ENCODE results near the gene ZBTB8B.
"Not testable (repeated sequence)": the region's sequence is repeated elsewhere in the genome, so short reads cannot be mapped to it uniquely, and the experiment has no call there.

ZBTB8B gene

DNA sequence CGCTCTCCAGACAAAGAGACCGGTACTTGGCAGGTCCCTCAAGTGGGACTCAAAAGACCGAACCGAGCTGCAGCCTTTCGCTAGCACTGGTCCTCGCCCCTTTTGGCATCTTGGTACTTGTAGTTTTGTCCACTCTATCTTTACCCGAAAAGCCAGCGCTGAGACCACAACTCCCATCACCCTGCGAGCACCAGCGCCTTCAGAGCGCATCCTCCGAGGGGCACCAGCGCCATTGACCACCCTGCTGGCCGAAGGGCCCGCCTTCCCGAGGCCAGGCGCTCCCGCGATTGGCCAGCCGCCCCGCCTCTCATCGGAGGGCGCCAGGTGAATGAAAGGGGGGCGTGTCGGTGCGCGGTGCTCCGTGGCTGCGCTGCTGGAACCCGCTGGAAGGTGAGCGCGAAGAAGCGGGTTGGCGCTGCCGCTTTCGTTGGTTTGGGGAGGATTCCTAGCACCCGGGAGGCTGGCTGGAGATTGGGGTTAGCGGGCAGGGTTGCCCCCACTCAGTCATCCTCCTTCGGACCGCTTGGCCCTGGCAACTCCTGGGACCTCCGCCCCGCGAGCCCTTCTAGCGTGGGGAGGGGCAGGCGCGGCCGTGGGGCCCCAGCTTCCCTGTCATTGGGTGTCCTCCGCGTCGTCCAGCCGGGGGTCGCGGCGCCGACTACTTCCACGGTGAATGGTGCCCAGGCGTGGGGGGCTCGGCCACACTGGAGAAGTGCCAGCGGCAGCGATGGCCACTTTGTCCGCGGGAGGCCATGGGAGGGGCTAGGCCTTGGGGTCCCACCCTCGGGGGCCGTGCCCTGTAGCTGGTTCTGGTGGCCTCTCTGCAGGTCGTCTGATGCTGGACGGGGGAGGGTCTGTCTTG, at the start of gene ZBTB8B:
Gene ZBTB8B, plus strand, starts transcription at position 357 of the 862 bp plus-strand sequence. CDS start 5,553 bp downstream, outside the sequence.
- DNase-seq, result peak; percentile 99

DNA sequence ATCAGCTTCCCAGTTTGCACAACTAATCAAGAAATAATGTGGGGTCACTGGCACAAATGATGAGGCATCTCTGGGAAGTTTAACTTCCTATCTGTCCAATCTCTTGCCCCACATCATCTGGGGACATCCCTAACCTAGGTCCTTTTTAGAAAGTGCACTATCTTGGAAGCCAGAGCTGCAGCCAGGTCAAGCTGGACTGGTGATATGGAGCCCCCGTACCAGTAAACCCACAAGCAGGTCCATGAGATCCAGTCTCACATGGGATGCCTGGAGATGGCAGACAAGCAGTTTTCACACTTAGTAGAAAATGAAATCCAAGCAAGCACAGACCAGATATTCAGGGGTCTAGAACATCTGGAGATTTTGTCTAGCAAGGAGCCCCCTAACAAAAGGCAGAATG, 43.1 kb upstream of the ZBTB8B start:
- no peak for DNase-seq

DNA sequence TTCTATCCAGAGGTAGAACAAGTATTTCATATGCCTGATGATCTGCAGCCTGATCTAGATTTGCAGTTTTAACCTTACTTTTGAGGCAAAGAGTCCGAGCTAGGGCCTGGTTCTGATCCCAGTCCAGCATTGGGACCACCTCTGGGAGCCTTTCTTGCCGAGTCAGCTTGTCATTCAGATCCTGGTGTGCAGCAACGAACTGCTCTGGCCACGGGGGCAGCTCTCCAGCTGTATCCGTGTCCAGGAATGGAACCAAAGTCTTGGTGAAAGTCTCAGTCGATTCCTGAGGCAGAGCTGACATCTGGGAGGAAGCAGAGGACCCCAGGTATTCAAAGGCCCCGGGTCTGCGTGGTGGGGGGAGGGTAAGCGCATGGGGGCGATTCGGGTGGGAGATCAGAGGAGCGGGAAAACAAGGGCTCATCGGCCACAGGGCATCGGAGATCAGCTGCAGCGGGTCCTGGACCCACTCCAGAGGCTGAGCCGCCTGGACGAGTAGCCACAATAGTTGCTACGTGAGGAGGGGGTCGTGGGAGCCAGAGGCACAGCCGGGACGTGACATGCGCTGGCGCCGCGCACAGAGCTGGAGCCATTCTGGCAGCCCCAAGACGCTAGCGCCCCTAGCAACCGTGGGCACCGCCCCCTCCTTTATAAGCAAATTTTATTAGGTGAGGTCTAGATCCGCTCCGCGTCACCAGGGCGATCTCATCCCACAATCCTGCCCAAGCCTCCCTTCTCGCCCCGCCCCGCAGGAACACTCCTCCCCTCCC, 38.2 kb upstream of the ZBTB8B start:
- DNase-seq, result peak; percentile 46

DNA sequence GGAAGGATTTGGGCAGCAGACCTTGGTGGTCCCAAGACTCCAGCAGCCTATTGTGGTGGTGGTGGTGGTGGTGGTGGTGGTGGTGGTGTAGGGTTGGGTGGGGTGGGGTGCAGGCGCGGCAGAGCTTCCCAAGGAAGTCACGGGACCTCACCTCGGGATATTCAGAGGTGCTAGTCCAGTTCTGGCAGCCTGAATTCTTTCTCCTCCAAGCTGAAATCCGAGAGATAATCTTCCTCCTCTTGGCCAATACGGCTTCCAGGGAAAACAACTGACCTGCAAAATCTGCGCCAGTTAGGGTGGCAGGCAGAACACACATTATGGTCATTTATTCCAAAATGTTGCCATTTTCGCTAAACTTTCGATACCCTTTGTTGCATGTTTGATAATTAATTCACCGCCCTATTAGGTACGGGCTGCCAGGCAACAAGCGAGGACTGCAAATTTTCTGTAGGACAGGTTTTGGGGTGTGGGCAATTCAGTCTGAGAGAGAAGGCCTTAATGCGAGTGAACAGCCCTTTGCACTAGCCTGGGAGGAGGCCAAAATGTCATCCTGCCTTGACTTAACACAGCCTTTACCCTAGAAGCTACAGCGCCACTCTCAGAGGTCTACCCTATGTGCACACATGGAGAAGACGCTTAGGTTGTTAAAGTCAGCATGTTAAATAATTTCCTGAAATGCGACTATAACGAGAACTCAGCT, 37.5 kb upstream of the ZBTB8B start:
- DNase-seq, result no peak

DNA sequence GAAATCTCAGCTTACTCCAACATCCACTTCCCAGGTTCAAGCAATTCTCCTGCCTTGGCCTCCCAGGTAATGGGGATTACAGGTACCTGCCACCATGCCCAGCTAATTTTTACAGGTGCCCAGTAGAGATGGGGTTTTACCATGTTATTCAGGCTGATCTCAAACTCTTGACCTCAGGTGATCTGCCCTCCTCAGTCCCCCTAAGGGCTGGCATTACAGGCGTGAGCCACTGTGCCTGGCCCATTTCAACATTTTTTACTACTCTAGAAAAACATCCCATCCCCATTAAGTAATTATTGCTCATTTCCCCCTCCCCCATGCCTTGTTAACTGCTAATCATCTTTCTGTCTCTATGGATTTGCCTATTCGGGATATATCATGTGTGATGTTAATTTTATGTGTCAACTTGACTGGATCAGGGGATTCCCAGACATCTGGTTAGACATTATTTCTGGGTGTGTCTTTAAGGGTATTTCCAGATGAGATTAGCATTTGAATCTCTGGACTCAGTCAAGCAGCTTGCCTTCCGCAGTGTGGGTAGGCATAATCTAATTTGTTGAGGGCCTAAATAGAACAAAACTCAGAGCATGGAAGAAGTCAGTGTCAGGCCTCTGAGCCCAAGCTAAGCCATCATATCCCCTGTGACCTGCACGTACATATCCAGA, 33.0 kb upstream of the ZBTB8B start:
- no peak for DNase-seq

DNA sequence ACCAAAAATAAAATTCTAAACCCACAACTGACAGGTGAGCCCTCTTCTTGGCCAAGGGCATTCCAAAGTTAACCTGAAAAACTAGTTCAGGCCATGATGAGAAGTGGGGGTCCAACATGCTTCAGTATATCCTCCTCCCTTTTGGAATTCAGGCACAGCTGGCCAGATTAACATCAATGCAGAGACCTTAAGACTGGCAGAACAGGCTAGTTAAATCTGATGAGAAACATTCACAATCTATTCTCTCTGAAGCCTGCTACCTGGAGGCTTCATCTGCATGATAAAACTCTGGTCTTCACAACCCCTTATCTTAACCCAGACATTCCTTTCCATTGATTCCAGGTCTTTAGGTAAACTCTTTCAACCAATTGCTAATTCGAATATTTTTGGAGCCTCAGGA, 26.7 kb upstream of the ZBTB8B start:
- DNase-seq, result no peak

DNA sequence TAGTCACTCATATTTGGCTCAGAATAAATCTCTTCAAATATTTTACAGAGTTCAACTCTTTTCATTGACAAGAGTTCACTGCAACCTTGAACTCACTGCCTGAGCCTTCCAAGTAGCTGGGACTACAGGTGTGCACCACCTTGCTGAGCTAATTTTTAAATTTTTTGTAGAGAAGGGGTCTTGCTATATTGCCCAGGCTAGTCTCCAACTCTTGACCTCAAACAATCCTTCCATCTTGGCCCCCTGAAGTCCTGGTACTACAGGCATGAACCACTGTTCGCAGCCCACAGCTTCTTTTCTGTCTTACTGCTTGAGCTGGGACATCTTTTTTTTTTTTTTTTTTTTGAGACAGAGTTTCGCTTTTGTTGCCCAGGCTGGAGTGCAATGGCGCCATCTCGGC, 26.1 kb upstream of the ZBTB8B start:
- DNase-seq, result not testable (repeated sequence)

DNA sequence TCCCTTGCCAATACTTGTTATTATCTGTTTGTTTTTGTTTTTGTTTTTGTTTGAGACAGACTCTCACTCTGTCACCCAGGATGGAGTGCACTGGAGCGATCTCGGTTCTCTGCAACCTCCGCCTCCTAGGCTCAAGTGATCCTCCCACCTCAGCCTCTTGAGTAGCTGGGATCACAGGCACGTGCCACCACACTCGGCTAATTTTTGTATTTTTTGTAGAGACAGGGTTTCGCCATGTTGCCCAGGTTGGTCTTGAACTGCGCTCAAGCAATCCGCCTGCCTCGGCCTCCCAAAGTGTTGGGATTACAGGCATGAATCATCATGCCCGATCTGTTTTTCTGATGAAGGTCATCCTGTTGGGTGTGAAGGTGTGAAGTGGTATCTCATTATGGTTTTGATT, 23.4 kb upstream of the ZBTB8B start:
- not testable (repeated sequence) for DNase-seq

DNA sequence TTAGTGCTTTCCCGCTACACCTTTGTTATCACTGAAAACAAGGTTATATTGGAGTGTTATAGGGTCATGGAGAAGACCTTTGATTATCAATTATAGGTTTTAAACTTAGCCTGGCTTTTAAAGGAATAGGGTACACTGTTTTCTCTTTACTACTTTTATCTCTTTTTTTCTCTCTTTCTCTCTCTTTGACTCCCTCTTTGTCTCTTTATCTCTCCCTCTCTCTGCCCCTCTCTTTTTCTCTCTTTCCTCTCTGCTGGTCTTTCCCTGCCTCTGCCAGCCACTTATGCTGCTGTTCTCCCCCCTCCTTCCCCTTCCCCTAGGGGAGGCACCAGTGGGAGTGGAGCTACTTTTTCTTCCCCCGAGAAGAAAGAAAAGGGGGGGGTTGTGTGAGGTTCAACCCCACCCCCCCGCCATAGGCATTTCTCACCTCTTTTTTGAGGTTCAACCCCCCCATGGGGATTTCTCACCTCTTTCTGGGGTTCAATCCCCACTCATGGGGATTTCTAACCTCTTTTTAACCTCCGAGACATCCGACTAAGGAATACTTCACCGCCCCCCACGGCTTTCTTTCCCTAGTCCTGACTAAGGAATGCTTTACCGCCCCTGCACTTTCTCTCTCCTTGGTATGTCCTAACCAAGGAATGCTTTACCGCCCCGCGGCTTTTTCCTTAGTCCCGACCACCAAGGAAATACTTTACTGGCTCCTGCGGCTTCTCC, 17.2 kb upstream of the ZBTB8B start:
- DNase-seq, result no peak

DNA sequence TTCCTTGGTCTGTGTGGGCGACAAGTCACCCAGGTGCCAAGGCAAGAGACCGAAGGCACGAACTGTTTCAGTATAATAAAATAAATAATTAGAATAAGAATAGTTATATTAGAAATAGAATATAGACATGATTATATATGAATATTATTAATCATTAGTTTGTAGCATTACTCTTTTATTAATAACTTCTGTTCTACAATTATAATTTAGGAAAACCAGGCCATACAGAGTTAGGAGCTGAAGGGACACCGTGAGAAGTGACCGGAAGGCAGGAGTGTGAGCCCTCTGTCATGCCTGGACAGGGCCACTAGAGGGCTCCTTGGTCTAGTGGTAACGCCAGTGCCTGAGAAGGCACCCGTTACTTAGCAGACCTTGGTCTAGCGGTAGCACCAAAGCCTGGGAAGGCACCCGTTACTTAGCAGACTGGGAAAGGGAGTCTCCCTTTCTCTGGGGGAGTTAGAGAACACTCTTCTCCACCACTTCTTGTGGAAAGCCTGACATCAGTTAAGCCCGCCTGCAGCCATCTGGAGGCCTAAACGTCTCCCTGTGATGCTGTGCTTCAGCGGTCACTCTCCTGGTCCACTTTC, 16.6 kb upstream of the ZBTB8B start:
- DNase-seq, result peak; percentile 11

DNA sequence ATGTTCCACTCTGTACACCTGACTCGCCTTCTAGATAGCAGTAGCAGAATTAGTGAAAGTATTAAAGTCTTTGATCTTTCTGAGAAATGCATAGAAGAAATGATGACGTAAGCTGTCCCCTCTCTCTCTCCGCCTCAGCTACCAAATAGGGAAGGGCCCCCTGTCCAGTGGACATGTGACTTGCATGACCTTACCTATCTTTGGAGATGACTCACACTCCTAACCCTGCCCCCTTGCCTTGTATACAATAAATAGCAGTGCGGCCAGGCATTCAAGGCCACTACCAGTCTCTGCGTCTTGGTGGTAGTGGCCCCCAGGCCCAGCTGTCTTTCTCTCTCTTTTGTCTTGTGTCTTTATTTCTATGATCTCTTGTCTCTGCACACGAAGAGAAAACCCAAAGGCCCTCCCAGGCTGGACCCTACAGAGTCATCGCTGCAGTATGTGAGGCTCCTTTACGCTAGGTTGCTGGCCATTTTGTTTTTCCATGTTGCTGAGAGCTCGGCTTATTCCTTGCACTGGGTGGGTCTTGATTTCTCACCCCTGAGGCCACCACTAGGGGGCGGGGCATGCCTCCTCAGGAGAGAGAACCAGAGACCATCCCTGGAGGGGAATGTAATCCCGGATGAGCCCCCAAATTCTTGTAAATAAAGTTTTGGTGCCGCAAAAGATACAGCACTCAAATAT, 16.0 kb upstream of the ZBTB8B start:
- no peak for DNase-seq

DNA sequence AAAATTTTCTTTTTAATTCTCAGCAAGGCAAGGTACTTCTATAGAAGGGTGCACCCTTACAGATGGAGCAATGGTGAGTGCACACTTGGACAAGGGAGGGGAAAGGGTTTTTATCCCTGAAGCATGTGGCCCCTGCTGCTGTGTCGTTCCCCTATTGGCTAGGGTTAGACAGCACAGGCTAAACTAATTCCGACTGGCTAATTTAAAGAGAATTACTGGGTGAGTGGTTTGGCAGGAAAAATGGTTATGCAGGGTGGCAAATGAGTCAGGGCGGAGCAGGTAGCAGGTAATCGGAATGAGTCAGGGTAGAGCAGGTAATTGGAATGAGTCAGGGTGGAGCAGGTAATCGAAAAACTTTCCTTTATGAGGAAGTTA, 15.4 kb upstream of the ZBTB8B start:
- not testable (repeated sequence) for DNase-seq

DNA sequence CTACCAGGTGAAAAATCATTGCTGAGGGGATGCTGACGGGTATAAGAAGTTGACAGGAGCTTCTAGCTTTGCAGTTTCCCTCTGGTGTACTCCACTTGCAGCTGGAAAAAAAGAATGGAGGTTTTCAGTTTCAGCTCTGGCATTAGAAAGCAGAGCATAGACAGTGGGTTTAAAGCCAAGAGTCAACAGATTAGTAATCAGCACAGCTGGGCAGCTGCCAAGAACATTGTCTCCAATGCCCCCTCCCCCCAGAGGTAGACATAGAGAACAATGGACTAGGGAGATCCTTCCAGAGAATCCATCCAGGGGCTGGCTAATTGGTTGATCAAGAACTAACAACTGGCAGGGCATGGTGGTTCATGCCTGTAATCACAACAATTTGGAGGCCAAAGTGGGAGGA, 10.1 kb upstream of the ZBTB8B start:
- DNase-seq, result peak; percentile 89

DNA sequence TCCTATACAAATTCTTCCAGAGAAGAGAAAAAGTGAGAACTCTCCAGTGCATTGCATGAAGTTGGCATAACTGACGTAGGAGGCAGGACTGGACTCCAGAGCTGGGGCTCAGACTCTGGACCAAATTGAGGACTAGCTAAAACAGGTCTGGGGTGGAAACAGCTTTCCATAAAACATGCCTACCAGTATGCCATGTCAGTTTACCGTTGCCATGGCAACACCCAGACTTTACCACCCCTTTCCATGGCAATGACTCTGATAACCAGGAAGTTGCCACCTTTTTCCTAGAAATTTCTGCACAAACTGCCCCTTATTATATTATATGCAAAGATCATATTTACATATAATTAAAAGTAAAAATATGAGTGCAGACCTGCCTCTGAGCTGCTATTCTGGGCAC, 8.9 kb upstream of the ZBTB8B start:
- DNase-seq, result no peak

DNA sequence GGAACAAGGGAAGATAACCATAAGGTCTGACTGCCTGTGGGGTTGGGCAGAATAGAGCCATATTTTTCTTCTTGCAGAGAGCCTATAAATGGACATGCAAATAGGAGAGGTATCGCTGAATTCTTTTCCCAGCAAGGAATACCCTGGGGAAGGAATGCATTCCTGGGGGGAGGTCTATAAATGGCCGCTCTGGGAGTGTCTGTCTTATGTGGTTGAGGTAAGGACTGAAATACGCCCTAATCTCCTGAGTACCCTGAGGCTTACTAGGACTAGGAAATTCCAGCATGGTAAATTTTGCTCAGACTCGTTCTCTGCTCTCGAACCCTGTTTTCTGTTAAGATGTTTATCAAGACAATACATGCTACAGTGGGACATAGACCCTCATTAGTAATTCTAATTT, 6.1 kb upstream of the ZBTB8B start:
- DNase-seq, result not testable (repeated sequence)

DNA sequence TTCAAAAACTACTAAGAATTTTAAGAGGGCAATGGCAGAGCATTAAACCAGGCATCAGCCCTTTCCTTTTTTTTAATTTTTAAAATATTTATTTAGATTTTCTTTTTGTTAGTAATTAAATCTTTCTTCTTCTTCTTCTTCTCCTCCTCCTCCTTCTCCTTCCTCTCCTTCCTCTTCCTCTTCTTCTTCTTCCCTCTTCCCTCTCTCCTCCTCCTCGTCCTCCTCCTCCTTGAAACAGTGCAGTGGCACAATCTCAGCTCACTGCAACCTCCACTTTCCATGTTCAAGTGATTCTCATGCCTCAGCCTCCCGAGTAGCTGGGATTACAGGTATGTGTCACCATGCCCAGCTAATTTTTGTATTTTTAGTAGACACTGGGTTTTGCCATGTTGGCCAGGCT, 1.9 kb upstream of the ZBTB8B start:
- not testable (repeated sequence) for DNase-seq

DNA sequence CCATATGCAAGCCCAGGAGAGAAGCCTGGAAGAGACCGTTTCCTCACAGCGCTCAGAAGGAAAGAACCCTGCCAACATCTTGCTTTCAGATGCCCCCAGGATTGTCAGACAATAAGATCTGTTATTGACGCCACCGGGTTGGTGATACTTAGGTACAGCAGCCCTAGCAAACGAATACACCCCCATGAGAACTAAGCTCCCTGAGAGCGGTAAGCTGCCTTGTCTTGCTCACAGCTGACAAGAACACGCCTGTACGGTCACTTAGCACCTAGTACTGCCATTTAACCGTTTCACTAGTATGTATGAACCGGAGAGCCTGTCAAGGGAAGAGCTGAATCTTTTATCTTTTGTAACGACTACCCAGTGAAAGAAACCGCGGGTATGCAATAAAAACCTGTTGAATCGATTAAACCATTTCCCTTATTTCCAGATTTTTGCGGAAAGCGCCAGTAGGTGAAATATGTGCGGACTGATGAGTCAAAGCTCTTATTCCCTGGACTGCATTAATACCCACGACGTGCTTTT, 619 bp upstream of the ZBTB8B start:
- peak; percentile 74 for DNase-seq

DNA sequence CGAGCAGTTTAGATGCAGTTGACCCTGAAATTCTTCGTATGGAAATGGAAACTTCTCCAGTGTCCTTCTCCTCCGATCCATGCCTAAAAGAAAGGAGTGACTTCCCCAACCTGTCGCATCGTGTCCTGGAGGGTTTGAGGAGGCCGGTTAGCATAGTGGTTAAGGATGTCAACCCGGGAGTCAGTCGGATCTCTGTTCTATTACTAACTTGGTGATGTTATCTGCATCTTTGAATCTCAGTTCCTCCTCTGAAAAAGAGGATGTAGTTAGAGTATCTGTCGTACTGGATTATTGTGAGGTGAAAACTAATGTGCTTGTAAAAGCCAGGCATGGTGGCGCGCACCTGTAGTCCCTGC, 684 bp downstream of the ZBTB8B start:
- no peak for DNase-seq

DNA sequence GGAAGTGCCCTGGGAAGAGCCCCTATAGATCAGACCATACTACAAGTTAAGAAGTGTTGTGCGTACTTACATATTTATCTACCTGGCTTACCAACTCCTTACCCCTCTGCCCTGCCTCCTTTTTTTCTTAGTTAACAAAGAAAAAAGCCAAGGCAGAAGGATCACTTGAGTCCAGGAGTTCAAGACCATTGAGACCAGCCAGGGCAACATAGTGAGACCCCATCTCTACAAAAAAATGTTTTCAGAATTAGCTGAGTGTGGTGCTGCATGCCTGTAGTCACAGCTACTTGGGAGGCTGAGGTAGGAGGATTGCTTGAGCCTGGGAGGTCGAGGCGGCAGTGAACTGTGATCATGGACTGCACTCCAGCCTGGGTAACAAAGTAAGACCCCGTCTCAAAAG, 1.9 kb downstream of the ZBTB8B start:
- no peak for DNase-seq

DNA sequence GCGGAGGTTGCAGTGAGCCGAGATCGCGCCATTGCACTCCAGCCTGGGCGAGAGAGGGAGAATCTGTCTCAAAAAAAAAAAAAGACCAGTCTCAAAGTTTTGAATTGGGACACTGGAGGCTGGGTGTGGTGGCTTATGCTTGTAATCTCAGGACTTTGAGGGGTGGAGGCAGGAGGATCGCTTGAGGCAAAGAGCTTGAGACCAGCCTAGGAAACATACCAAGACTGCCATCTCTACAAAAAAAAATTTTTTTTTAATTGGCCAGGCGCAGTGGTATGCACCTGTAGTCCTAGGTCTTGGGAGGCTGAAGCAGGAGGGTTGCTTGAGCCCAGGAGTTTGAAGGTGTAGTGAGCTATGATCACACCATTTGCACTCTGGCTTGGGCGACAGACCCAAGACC, 3.9 kb downstream of the ZBTB8B start:
- no peak for DNase-seq

DNA sequence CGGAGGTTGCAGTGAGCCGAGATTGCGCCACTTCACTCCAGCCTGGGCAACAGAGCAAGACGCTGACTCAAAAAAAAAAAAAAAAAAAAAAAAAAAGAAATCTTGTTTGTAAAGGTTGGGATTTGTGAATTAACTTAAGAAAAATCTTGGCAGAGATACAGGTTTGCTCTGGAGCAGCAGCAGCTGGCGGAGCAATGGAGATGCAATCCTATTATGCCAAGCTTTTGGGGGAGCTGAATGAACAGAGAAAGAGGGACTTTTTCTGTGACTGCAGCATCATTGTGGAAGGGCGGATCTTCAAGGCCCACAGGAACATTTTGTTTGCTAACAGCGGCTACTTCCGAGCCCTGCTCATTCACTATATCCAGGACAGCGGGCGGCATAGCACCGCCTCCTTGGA, 5.6 kb downstream of the ZBTB8B start:
- no peak for DNase-seq

Measured in NCI-H1105 treated with DMSO at 0.1 percent for 48 hours (cell line).